Osteoblast (primary cell): ENCODE results near the gene FYB2. TPM values are rescaled to one million over a fixed set of nuclear protein-coding genes. Genes with fewer than 3 reads are reported as not detected.

Experiments used
- DNase-seq: peaks from one replicate; pipeline ENCODE4 v3.0.0; 2011; ENCODE audit warnings: low spot score, mixed read lengths; ENCODE audit not compliant: insufficient read length; ENCODE audit errors: missing footprints
- H2AFZ ChIP-seq: 2 replicates; pipeline ENCODE4 v1.6.0; 2011; ENCODE audit warnings: mild to moderate bottlenecking, low read length
- H3K27ac ChIP-seq: 2 replicates; pipeline ENCODE4 v1.5.1; 2011; ENCODE audit warnings: mild to moderate bottlenecking, low read depth, low read length, moderate library complexity
- H3K27me3 ChIP-seq: 2 replicates; pipeline ENCODE4 v1.6.0; 2012; ENCODE audit warnings: mild to moderate bottlenecking, control low read depth, inconsistent platforms, low read length, moderate library complexity; ENCODE audit not compliant: insufficient read depth
- H3K36me3 ChIP-seq: 2 replicates; pipeline ENCODE4 v1.5.1; 2011; ENCODE audit warnings: mild to moderate bottlenecking, low read length, control low read depth, moderate library complexity; ENCODE audit not compliant: insufficient read depth
- H3K4me1 ChIP-seq: 2 replicates; pipeline ENCODE4 v1.5.1; 2011; ENCODE audit warnings: mild to moderate bottlenecking, low read length, control low read depth, moderate library complexity; ENCODE audit not compliant: insufficient read depth
- H3K4me2 ChIP-seq: 2 replicates; pipeline ENCODE4 v1.6.0; 2011; ENCODE audit warnings: mild to moderate bottlenecking, low read length; ENCODE audit not compliant: insufficient read depth
- H3K4me3 ChIP-seq: fragments of 200-600 bp; sonication (generic); 3 replicates; pipeline ENCODE4 v1.5.1; 2012; ENCODE audit warnings: mild to moderate bottlenecking, low read length, inconsistent platforms; ENCODE audit not compliant: insufficient read depth
- H3K79me2 ChIP-seq: 2 replicates; pipeline ENCODE4 v1.6.0; 2012; ENCODE audit warnings: mild to moderate bottlenecking, low read length, control low read depth, inconsistent platforms; ENCODE audit not compliant: insufficient read depth
- H3K9me3 ChIP-seq: 2 replicates; pipeline ENCODE4 v1.5.1; 2011; ENCODE audit warnings: low read depth, low read length, control low read depth
- H4K20me1 ChIP-seq: 2 replicates; pipeline ENCODE4 v1.6.0; 2012; ENCODE audit warnings: mild to moderate bottlenecking, low read length, control low read depth; ENCODE audit not compliant: insufficient read depth
- CTCF ChIP-seq: IDR thresholded peaks from 2 replicates; pipeline ENCODE4 v1.5.1; 2011; ENCODE audit warnings: mild to moderate bottlenecking, low read depth, low read length, moderate library complexity; ENCODE audit errors: extremely low read depth
- total RNA-seq: library from RNA; depleted of rRNA; stranded (reverse); fragments of >200 nt; gene quantifications from 2 replicates; pipeline ENCODE4 v1.2.3, GENCODE V29; 2012

The FYB2 gene
- total RNA-seq, 1 donor, result not detected

- DNase-seq, result no peak
- Histone ChIP-seq H3K4me2 (no peak overlapping the region), H3K27ac (no peak overlapping the region), H4K20me1 (no peaks in the 10 kb centered on the region), H3K4me3 (no peak overlapping the region), H3K9me3 (no peaks in the 10 kb centered on the region), H2AFZ (no peak overlapping the region), H3K79me2 (no peaks in the 10 kb centered on the region), H3K27me3 (no peaks in the 10 kb centered on the region), H3K36me3 (no peaks in the 10 kb centered on the region), H3K4me1 (no peaks in the 10 kb centered on the region)
- no peak for TF ChIP-seq CTCF
Measured at GRCh38 chr1:56855190-56855589, 36.0 kb upstream of the FYB2 start.

GRCh38 chr1:56854521-56855099, 35.4 kb upstream of the FYB2 start, which contains the start of gene C8A:
C8A (plus strand) TSS chr1:56854797; CDS start chr1:56854902, 105 bp downstream.
- Histone ChIP-seq H3K4me2 (no peak within 1 kb of the TSS), H4K20me1 (no peaks in the 10 kb centered on the region), H3K27me3 (no peaks in the 10 kb centered on the region), H2AFZ (no peak within 1 kb of the TSS), H3K4me1 (no peaks in the 10 kb centered on the region), H3K36me3 (no peaks in the 10 kb centered on the region), H3K9me3 (no peaks in the 10 kb centered on the region), H3K27ac (no peak within 1 kb of the TSS), H3K4me3 (no peak within 1 kb of the TSS), H3K79me2 (no peaks in the 10 kb centered on the region)
- no peak for DNase-seq
- TF ChIP-seq CTCF, result no peak

- no peaks in the 10 kb centered on the region for H3K9me3 ChIP-seq
- no peak overlapping the region for H3K27ac ChIP-seq
- H3K4me3 ChIP-seq, result no peak overlapping the region
- no peaks in the 10 kb centered on the region for H3K4me1 ChIP-seq
- TF ChIP-seq CTCF, result no peak
- no peak overlapping the region for H3K4me2 ChIP-seq
- no peaks in the 10 kb centered on the region for H4K20me1 ChIP-seq
- H3K36me3 ChIP-seq, result no peaks in the 10 kb centered on the region
- H3K27me3 ChIP-seq, result no peaks in the 10 kb centered on the region
- no peak overlapping the region for H2AFZ ChIP-seq
- no peaks in the 10 kb centered on the region for H3K79me2 ChIP-seq
- no peak for DNase-seq
Measured at GRCh38 chr1:56852476-56852875, 33.3 kb upstream of the FYB2 start.

- H3K79me2 ChIP-seq, result no peaks in the 10 kb centered on the region
- H3K27ac ChIP-seq, result no peak overlapping the region
- no peaks in the 10 kb centered on the region for H3K9me3 ChIP-seq
- no peak for TF ChIP-seq CTCF
- no peak overlapping the region for H3K4me3 ChIP-seq
- H3K4me2 ChIP-seq, result no peak overlapping the region
- no peak overlapping the region for H2AFZ ChIP-seq
- no peaks in the 10 kb centered on the region for H3K4me1 ChIP-seq
- DNase-seq, result no peak
- H3K27me3 ChIP-seq, result no peaks in the 10 kb centered on the region
- H3K36me3 ChIP-seq, result no peaks in the 10 kb centered on the region
- H4K20me1 ChIP-seq, result no peaks in the 10 kb centered on the region
Measured at GRCh38 chr1:56850922-56851321, 31.7 kb upstream of the FYB2 start.
